Ecto neural progenitor cell (in vitro differentiated cells): Measurements from ENCODE around the gene CPOX.
"Not testable (repeated sequence)": the region's sequence is repeated elsewhere in the genome, so short reads cannot be mapped to it uniquely, and the experiment has no call there.

ENCODE experiments used
- DNase-seq: peaks from one replicate; pipeline ENCODE4 v3.0.0-alpha.2; 2018; ENCODE audit warnings: low spot score

CPOX gene

DNA sequence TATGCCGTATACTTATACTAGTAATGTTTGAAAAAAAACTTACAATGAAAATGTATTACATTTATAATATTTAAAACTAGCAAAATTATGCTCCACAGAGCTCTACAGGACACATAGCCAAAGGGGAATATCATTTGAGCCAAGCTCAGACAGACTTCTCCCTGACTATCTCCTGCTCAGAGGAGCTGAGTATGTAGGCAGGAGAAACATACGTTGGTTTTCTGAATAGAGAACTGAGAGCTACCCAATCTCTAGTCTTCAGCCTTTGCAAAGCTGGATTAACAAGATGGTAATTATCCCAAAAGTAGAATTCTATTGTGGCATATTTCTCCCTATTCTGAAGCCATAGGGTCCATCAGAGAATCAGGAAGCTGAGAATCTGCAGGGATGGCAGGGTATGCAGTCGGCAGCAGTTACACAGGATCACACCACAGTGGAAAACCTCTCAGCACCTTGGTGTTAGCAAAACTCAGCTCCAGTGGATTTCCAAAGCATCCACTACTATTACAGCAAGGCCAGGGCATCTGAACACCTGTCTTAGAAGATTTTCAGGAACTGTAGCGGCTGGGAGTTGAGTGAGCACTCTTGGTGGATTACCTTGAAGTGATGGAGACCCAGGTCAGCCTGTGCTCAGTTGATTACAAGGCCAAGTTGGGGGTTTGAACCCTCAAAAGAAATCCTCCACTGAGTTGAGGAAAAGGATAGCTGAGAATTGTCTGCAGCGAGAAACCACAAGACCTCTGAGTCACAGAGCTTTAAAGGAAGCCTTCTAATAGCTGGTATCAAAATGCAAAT is 31.5 kb downstream of the CPOX start:
- no peak for DNase-seq

GRCh38 chr3:98560911-98561310 is 32.5 kb downstream of the CPOX start:
- DNase-seq, result no peak

- not testable (repeated sequence) for DNase-seq
These were observed 33.6 kb downstream of the CPOX start for GRCh38 chr3:98559769-98560168.

DNA sequence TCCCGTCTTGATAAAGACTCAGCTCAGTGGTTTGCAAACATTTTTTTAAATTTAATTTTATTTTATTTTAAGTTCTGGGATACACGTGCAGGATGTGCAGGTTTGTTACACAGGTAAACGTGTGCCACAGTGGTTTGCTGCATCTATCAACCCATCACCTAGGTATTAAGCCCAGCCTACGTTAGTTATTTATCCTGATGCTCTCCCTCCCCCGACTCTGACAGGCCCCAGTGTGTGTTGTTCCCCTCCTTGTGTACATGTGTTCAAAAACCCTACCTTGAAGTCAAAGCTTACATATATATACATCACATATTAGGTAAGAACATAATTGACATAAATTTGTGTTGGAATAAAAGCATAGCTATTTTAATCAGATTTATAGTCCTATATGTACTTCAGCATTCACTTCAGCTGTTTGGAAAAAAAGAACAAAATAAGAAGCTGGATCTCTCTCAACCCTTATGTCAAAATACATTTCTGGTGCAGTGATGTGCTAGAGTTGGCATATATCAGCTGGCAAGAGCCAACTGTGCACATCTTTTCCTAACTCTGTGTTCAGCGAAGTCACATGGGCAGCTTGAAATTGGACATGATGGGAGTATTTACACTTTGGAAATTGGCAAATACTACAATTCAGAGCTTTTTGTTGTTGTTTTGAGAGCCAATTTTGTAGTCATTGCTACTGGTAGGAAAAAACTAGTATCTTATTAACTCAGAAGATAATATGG is 35.1 kb downstream of the CPOX start:
- no peak for DNase-seq

GRCh38 chr3:98557324-98558010 is 35.9 kb downstream of the CPOX start:
- DNase-seq, result no peak

DNA sequence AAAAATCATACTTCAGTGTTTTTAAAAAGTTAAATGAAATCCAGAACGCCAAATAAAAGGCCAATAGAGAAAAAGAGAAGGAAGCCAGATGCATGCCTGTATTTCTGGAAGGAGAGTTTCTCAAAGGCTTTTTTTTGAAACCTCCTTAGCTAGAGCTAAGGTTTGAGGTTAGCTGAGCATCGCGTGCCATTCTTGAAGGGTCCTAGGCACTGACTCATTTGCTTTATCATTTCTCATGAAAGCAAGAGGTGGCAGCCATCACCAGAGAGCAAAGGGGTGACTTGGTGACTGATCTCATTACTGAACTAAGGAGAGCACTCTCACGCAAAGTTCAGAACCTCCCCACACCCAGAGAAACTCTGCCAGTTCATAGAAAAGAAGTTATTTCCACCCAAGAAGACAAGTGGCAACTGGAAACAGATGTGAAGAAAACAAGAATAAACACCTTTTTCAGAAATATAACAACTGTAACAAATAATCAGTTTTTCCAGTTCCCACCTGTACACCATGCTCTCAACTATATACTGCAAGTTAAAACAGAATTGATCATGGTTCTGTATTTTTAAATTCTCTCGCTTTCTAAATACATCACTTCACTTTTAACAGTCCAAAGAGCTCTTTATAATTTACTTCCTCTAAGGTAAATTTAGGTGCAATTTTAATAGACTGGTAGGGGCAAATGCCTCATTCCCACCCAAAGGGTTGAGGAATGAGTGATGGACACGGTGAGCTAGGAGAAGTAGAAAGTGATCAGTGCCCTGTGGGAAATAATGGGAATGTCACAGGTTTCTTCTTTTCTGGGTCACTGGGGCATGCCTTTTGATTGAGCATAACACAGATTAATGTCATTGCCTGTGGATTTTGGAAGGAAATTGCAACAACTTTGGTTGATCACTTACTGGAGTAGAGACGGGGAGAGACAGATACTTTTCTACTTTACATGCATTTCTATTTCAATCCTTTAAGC is 37.0 kb downstream of the CPOX start:
- no peak for DNase-seq

GRCh38 chr3:98555025-98555379 is 38.4 kb downstream of the CPOX start:
- DNase-seq, result no peak

GRCh38 chr3:98554580-98554979 is 38.8 kb downstream of the CPOX start:
- DNase-seq, result no peak

GRCh38 chr3:98553753-98554152 is 39.7 kb downstream of the CPOX start:
- no peak for DNase-seq

DNA sequence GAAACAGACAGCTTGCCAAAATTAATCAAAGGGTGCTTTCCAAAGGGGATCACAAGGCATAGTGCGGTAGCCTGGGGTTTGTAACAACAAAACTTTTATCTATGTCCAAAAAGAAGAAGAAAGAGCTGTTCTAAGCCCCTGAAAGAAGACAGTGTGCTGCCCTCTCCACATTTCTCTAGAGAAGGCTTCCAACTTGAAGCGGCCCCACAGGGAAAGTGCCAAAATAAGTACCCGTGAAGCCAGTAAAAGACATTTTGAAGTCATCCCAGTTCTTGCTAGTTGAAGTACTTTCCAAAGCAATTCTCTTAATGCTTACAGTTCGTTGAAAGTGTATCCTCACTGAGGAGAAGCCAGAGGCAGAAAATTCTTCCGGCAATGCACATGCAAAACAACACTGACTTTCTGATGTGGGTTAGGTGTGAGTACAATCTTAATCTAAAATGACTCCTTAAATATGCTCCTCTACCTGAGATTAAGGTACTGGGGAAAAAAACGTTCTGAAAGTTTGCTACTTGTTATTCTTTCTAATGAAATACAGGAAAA is 40.3 kb downstream of the CPOX start:
- DNase-seq, result no peak

GRCh38 chr3:98552232-98553020 is 41.0 kb downstream of the CPOX start:
- no peak for DNase-seq

- no peak for DNase-seq
These were observed 41.7 kb downstream of the CPOX start for GRCh38 chr3:98551754-98552153.

GRCh38 chr3:98551236-98551635 is 42.2 kb downstream of the CPOX start:
- DNase-seq, result no peak

DNA sequence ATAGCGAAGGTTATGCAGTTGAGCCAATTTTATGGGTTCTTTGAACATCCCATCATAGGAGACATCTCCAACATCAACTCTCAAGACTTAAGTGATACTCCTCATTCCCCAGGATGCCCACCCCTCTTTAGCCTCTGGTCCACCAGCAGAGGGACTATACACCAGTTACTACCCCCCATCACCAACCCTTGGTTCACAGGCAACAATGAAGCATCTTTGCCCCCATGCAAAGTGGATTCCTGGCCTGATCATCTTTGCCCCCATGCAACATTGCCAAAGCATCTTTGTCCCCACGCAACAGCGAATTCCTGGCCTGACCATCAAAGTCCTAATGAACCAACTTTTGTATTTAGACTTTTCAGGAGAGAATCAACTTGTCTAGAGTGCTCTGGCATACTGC is 42.6 kb downstream of the CPOX start:
- no peak for DNase-seq

- no peak for DNase-seq
These were observed 44.9 kb downstream of the CPOX start for GRCh38 chr3:98548544-98548943.

- no peak for DNase-seq
These were observed 47.5 kb downstream of the CPOX start for GRCh38 chr3:98545940-98546339.

- DNase-seq, result no peak
These were observed 50.8 kb downstream of the CPOX start for GRCh38 chr3:98542623-98543022.

GRCh38 chr3:98541695-98542094 is 51.7 kb downstream of the CPOX start:
- no peak for DNase-seq

GRCh38 chr3:98540346-98540745 is 53.1 kb downstream of the CPOX start:
- DNase-seq, result no peak

- DNase-seq, result no peak
These were observed 56.9 kb downstream of the CPOX start for GRCh38 chr3:98536456-98537017.
